Measurements from ENCODE around the gene UBE2O. TPM values are rescaled to one million over a fixed set of nuclear protein-coding genes. Genes with fewer than 3 reads are reported as not detected.

The UBE2O gene
- total RNA-seq, 1 donor from 2014 or later: 33.5 TPM

DNA sequence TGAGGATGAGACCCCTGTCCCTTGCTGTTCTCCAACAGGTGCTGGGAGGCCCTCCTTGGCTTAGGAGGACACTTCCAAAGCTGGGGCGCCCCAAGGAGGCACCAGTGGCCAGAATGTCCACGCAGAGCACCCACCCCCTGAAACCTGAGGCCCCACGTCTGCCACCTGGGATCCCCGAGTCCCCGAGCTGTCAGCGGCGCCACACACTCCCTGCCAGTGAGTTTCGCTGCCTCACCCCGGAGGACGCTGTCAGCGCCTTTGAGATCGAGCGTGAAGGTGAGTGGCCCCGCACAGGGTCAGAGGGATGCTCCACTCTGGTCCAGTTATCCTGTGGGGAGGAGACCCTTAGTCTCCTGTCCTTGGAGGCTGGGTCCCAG lies 15.7 kb upstream of the UBE2O start:
- DNase-seq (ENCODE audit: extremely low read depth, low read depth, low spot score): no peak

DNA sequence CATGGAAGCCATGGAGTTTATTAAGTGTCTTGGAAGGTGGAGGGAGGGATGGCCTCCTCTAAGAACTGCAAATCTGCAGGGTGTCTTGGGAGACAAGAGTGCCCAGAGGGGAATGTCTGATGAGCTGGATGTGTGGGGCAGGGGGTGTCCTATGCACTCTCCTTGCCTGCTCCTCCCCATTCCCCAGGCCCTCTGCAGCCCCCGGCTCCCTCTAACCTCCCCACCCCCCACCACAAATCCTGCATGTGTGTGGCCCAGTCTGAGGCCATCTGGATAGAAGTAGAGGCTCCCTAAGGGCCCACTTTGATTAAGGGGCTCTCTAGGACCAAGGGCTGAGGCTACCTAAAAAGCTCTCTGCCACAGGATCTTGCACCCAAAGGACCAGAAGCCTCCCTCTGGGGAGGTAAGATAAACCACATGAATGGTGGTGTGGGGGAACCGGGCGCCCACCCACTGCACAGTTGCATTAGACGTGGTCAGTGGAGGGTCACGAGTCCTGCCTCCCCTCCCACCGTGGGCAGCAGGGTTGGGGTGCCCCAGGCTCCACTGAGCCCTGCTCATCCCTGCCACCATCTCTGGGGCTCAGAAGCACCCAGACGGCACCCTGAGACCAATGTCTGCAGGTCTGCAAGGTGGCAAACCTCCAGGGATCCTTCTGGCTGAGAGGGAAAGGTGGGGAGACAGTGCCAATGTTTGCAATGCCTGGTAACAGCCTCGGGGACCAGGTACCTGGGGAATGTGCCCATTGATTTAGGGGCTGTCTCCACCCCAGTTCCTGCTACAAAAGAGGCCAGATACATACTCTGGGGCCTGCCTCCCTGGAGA lies 15.1 kb upstream of the UBE2O start:
- no peak for DNase-seq (ENCODE audit: extremely low read depth, low read depth, low spot score)

DNA sequence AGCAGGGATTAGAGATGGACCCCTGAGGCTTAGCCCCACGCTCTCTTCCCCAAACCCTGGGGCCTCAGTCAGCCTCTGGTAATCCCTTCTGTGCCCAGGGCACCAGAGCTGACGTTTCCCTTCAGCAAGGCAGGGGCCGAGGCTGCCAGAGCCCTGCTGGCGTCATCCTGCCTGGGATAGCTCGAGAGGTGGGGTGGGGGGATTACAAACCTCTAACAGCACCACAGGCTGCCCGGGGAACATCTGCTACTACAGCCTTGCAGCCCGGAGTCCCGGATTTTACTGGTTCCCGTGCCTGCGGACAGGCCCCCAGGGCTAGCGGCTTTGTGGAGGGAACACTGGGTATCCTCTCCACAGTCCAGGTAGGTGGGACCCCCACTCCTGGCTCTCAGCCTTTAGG lies 14.4 kb upstream of the UBE2O start, which contains the start of gene AANAT:
AANAT (plus strand) TSS at position 238 of the 400 bp plus-strand sequence. CDS start 1,144 bp downstream, outside the sequence.
- no peak for DNase-seq (ENCODE audit: extremely low read depth, low read depth, low spot score)

GRCh38 chr17:76466775-76467130 lies 13.8 kb upstream of the UBE2O start:
- DNase-seq (ENCODE audit: extremely low read depth, low read depth, low spot score): no peak

DNA sequence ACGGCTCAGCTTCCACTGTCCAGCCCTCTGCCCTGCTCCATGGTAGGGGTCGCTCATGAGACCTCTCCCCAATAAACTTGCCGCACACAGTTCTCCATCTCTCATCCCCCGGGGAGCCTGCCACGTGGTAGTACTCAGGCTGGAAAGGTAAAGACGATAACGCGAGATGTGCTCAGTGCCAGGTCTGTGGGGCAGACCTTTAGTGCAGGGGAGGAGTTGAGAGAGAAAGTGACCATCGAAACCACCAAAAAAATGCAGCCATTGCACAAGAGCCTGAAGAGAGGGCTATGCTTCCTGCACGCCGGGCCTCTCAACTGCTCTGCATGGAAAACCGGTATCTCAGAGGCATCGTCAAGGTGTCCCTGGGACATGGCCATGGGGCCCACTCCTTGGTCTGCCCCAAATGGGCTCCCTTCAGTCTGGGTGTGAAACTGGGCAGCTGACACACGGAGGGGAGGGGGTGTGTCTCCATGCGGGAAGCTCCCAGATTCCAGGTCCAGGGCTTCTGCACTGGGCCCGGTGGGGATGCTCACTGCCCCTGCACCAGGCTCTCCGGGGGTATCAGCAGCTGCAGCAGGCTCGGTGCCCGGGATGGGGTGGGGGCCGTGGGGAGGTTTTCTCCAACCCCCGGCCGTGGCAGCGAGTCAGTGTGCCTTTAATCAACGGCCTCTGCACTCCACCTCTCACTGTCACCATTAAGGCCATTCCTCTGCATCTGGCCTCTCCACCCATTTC lies 9.8 kb upstream of the UBE2O start:
- DNase-seq (ENCODE audit: extremely low read depth, low read depth, low spot score): no peak

DNA sequence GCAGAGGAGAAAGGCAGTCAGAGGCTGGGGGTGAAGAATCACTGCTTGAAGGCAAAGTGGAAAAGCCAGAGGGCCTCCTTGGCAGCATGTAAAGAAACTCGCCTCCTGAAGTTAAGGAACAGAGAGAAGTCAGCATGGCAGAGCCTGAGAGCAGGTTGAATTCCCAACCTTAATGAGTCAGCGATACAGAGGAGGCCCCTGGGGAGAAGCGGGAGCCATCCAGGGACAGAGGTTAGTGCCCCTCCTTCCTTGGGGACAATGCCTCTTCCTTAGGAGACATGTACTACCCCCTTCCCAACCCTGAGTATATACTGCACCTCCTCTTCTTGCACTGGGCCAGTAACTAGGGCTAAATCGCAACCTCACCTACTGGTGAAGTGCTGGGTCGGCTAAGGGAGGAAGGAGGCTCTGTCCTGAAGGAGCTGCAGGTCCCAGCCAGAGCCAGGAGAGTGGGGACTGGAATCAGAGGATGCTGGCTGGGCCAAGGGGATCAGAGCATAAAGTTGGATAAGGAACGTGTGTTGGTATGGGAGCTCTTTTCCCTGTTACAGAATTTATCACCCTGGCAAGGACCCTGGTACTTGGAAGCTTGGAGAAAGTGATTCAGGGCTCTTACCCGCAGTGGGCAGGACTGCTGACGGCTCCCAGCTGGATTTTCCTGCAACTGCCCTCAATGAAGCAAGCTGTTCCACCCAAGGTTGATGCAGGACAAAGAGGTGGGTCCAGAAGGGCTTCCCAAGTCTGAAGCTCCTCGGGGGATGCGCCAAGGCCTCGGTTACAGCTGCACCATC lies 9.0 kb upstream of the UBE2O start:
- DNase-seq (ENCODE audit: extremely low read depth, low read depth, low spot score): no peak

DNA sequence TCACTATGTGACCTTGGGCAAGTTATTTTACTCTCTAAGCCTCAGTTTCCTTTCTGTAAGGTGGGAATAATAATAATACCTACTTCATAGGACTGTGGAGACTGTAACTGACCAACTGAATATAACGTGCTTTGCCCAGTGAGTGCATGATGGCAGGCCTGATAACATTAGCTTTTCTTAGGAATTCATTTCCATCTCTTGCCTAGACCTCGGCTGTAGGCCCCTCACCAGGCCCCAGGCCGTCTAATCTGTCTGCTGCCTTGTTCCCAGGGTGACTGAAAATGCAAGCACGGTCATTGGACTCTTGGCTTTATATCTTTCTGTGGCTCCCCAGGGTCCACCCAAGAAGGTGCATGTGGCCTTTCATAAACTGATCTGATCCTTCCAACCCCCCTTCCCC lies 6.7 kb upstream of the UBE2O start:
- DNase-seq (ENCODE audit: extremely low read depth, low read depth, low spot score): no peak

- no peak for DNase-seq (ENCODE audit: extremely low read depth, low read depth, low spot score)
Observed at GRCh38 chr17:76458580-76459490, 5.9 kb upstream of the UBE2O start.

DNA sequence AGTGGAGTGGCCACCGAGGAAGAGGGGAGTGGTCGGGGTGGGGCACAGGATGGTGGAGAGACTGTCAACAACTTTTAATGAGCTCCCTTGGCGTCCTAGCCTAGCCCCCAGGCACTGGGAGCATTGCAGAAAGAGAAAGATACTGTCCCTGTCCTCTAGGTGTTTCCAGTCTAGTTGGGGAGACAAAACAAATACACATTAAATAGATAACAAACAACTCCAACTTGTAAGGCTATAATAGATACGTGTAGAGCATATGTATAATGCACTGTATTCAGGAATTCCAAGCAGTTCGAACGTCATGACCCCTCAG lies 435 bp upstream of the UBE2O start:
- no peak for DNase-seq (ENCODE audit: extremely low read depth, low read depth, low spot score)

DNA sequence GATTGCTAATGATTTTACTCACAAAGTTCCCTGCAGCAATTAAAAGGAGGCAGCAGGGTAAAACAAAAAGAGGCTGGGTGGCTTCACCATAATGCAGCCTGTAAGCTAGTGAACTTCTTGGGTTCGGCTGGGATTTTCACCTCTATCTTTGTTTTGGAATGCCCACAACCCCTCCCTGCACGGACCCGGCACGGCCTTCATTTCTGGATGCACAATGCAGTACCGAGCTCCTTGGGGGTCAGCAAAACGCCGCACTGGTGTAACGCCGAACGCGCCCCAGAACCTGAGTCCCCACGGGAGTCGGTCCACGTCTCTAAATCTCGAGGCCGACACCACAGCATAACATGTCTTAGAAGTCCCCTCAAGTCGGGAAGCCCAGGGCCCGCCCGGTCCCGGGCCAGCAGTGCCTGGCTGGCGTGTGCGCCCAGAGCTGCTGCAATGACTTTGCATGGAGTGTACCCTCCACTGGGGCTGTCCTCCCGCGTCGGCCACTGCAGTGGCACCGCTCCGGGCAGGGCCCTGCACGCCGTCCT lies 759 bp downstream of the UBE2O start:
- no peak for DNase-seq (ENCODE audit: extremely low read depth, low read depth, low spot score)

- no peak for DNase-seq (ENCODE audit: extremely low read depth, low read depth, low spot score)
Observed at GRCh38 chr17:76451506-76451905, 1.4 kb downstream of the UBE2O start.

DNA sequence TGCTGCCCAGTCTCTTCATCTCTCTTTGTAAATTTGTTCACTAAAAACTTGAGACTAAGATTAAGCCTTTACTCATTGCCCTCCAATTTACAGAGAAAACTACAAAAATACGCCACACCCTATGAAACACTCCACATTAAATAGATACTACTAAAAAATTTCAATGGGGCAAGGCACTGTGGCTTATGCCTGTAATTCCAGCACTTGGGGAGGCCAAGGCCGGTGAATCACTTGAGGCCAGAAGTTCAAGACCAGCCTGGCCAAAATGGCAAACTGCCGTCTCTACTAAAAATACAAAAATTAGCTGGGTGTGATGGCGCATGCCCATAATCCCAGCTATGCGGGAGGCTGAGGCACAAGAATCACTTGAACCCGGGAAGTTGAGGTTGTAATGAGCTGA lies 3.8 kb downstream of the UBE2O start:
- no peak for DNase-seq (ENCODE audit: extremely low read depth, low read depth, low spot score)

DNA sequence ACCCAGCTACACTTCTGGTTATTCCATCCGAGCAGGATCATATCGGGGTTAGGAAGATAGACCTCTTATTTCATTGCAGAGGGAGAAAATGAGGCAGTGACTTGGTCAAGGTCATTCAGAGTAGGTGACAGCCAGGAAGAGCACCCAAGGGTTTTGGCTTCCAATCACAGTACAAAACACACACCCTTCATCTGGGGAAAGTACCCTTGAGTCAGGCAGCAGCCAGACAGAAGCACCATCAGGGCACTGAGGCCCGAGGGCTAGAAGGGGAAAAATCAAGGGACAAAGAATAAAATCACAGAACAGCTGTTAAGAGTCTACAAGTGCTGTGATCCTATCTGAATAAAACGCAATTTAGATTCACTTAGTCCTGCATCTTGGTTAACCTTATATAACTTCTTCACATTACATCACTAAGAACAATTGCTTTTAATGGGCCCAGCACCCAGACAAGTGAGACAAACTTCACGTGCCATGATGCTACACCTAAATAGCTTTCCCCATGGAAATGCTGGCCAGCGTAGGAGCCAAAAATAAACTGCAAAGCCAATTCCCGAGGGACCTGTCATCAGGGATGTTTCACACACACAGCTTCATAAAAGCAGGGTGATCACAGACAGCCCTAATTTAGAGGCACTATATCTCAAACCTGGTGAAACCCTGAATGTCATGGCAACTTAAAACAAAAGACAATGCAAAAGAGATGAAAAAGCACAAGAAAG lies 4.9 kb downstream of the UBE2O start:
- no peak for DNase-seq (ENCODE audit: extremely low read depth, low read depth, low spot score)

- no peak for DNase-seq (ENCODE audit: extremely low read depth, low read depth, low spot score)
Observed at GRCh38 chr17:76446449-76447231, 6.3 kb downstream of the UBE2O start.

DNA sequence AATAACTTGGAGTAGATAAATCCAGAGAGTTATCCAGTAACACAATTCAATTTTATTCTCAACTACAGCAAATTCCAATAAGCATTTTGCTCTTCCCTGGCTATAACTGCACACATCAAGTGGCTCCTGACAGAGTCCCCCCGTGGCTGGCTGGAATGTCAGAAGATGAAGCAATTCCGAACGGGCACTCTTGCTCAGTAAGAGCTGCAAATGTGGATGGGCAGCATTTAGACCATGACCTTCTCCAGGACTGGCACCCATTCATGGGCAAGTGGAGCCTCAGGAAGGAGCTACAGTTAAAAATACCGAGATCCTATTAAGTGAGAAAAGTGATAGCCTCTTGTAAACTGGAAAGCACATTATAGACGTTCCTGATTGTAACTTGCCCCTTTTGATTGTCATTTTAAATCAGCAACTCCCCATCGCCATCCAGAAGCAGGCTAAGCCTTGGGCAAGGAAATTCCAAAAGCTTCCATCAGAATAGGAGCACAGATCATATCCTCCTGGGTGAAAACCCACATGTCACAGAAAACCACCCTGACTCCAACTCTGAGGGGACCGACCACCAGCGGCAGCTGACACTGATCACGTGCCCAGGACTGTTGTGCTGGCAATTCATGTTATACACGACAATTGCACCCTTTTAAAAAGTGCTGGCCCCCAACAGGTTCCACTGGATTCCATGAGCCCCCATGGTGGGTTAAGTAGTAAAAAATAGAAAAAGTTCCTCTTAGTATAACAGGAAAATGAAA lies 7.1 kb downstream of the UBE2O start:
- no peak for DNase-seq (ENCODE audit: extremely low read depth, low read depth, low spot score)

DNA sequence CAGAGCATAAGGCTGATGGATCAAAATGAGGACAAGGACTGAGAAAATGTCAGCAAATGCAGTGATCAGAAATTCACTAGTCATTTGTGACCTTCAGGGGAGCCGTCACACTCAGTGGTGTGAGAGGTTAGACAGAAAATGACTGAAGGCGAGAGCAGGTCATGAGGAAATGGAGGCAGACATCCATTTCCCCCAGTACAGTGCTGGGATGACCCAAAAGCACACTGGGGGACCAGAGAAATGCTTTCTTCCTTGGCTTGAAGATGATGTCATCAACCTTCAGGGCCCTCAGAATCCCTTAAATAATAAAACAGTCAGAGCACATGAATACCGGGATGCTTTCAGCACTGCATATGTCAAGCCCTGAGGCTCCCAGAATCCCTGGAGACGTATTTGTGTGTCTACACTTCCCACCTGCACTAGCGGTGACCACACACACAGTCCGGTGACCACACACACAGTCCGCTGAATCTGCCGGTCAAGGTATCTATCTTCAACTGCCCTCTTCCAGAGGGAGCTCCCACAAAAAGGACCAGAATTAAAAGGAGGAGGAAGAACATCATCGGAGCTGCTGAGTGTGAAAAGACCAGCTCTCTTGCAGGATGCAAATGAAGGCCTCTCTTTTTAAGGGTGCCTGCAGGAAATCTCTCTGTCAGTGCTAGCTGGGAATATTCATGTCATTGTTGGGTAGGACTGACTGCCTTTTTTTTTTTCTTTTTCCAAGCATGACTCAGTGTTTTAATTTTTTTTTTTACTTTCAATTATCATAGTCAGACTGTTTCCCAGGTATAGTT lies 8.2 kb downstream of the UBE2O start:
- no peak for DNase-seq (ENCODE audit: extremely low read depth, low read depth, low spot score)
